ENCODE data around the gene PADI1.

The PADI1 gene

GRCh38 chr1:17287130-17287776 is 82.3 kb downstream of the PADI1 start:
- no peak overlapping the region for H3K27ac ChIP-seq
- TF ChIP-seq CTCF (IDR thresholded peaks at IDR 0.05; ENCODE audit: low read depth, low read length), result no peak
- no peak overlapping the region for H3K4me3 ChIP-seq (ENCODE audit: low read depth, low read length)
- no peaks in the 10 kb centered on the region for H3K27me3 ChIP-seq (ENCODE audit: insufficient read depth, low read depth, severe bottlenecking)
- H3K9me3 ChIP-seq (ENCODE audit: severe bottlenecking), result no peaks in the 10 kb centered on the region
- no peak for DNase-seq
- H3K36me3 ChIP-seq, result no peaks in the 10 kb centered on the region

DNA sequence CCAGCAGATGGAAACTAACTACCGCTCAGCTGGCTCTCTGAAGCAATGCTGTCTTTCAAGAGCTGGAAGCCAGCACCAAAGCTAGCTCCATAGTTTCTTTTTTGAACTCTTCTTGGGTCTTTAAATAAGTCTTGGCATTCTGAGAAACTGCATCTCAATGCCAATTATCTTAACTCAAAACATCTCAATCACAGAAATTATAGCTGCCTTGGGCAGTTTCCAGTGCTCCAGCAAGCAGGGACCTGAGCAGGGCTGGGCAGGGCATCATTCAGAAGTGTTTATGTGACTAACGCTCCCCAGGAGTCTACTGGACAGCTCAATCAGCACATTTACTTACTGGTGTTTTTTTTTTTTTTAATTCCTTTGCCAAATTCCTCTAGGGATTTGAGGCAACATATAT is 84.8 kb downstream of the PADI1 start:
- no peaks in the 10 kb centered on the region for H3K9me3 ChIP-seq (ENCODE audit: severe bottlenecking)
- H3K36me3 ChIP-seq, result no peaks in the 10 kb centered on the region
- no peak overlapping the region for H3K4me3 ChIP-seq (ENCODE audit: low read depth, low read length)
- H3K27me3 ChIP-seq (ENCODE audit: insufficient read depth, low read depth, severe bottlenecking), result no peaks in the 10 kb centered on the region
- no peak overlapping the region for H3K27ac ChIP-seq
- DNase-seq, result no peak
- no peak for TF ChIP-seq CTCF (IDR thresholded peaks at IDR 0.05; ENCODE audit: low read depth, low read length)

GRCh38 chr1:17290553-17290952 is 85.6 kb downstream of the PADI1 start:
- no peaks in the 10 kb centered on the region for H3K27me3 ChIP-seq (ENCODE audit: insufficient read depth, low read depth, severe bottlenecking)
- no peaks in the 10 kb centered on the region for H3K36me3 ChIP-seq
- TF ChIP-seq CTCF (IDR thresholded peaks at IDR 0.05; ENCODE audit: low read depth, low read length), result no peak
- no peak overlapping the region for H3K27ac ChIP-seq
- DNase-seq, result no peak
- no peak overlapping the region for H3K4me3 ChIP-seq (ENCODE audit: low read depth, low read length)
- no peaks in the 10 kb centered on the region for H3K9me3 ChIP-seq (ENCODE audit: severe bottlenecking)

GRCh38 chr1:17292299-17293160 is 87.6 kb downstream of the PADI1 start:
- H3K27me3 ChIP-seq (ENCODE audit: insufficient read depth, low read depth, severe bottlenecking), result no peaks in the 10 kb centered on the region
- no peak for TF ChIP-seq CTCF (IDR thresholded peaks at IDR 0.05; ENCODE audit: low read depth, low read length)
- no peak for DNase-seq
- no peak overlapping the region for H3K4me3 ChIP-seq (ENCODE audit: low read depth, low read length)
- H3K36me3 ChIP-seq, result no peaks in the 10 kb centered on the region
- H3K27ac ChIP-seq, result no peak overlapping the region
- H3K9me3 ChIP-seq (ENCODE audit: severe bottlenecking), result no peaks in the 10 kb centered on the region

DNA sequence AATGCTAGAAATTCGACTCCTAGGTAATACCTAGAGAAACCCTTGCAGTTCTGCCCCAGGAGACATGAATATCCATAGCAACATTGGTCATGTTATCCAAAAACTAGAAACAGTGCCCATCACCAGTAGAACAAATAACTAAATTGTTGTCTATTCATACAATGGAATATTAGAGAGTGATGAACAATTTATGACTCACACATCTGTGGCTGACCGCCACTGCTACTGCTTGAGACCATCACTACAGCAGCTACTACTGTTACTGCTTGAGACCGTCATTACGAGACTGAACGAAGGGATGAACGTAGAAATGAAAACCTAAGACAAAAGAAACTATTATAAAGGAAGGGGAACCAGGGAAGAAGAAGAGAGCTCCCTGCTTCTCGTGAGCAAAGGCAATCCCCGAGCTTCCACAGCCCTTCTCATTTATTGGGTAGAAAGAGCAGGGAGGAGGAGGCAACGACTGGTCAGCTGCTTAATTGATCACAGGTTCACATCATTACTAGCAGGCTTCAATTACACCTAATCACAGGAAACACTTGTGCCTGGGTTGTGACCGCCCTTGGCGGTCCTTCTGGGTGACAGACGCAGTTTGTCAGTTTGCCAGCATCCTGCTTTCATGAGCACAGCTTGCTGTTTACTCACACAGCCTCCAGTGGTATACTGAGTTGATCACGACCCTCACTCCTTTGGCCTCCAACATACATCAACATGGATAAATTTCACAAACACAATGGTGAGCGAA is 88.9 kb downstream of the PADI1 start:
- no peak for DNase-seq

More for the DNA sequence above, 88.9 kb downstream of the PADI1 start:
- no peaks in the 10 kb centered on the region for H3K9me3 ChIP-seq (ENCODE audit: severe bottlenecking)
- no peak overlapping the region for H3K4me3 ChIP-seq (ENCODE audit: low read depth, low read length)
- H3K27ac ChIP-seq, result no peak overlapping the region
- H3K27me3 ChIP-seq (ENCODE audit: insufficient read depth, low read depth, severe bottlenecking), result no peaks in the 10 kb centered on the region
- no peaks in the 10 kb centered on the region for H3K36me3 ChIP-seq
- no peak for TF ChIP-seq CTCF (IDR thresholded peaks at IDR 0.05; ENCODE audit: low read depth, low read length)

Measured in WERI-Rb-1 (cell line).